Measurements from ENCODE around the gene PGF. TPM values are rescaled to one million over a fixed set of nuclear protein-coding genes. Genes with fewer than 3 reads are reported as not detected.
"Not testable (repeated sequence)": the region's sequence is repeated elsewhere in the genome, so short reads cannot be mapped to it uniquely, and the experiment has no call there.

Gene PGF
- polyA plus RNA-seq, 3 donors = 6.9 to 8.2 (median 7.0) TPM

DNA sequence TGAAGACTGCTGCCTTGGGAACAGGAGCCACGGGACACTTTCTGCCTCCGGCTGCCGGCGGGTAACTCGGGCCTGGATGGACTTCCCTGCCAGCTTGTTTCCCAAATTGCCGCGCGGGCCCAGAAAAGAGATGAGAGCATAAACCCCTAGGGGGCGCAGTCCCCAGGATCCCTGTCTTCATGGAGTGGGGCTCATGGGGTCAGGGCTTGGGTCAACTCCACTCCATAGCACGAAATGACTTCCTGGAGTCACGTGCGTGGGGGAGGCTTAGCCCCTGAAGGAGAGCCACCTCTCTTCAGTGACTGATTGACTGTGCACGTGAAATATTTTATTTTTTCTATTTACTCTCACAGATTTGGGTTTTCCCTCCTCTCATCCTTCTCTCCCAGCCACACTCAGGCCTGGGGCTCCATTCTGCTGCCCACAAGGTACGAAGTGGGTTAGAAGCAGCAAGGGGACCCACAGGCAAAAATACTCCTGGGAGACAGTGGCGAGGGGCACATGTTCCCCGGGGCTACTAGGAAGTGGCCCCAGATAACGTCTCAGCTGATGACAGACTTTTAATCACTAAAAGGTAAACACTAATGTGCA lies 10.0 kb downstream of the PGF start:
- DNase-seq (ENCODE audit: low read depth in 3 of 3, low spot score in 2 of 3) = no peak

DNA sequence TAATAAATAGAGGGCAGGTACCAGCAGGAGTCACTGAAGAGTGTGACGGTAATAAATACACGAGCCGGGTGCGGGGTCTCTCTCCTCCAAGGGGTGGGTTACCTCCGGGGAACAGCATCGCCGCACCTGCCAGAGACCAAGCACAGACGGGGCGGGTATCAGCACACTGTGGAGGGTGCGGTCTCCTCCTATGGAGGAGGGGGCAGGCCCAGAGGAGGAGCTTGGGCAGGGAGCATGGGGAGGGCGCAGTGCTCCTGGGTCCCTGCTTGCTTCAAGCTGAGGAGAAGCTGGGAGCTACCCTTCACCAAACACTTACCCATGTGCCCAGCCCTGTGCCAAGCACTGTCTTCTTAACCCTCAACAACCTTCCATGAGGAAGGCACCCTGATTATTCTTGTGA lies 12.8 kb downstream of the PGF start:
- no peak for DNase-seq (ENCODE audit: low read depth in 3 of 3, low spot score in 2 of 3)

DNA sequence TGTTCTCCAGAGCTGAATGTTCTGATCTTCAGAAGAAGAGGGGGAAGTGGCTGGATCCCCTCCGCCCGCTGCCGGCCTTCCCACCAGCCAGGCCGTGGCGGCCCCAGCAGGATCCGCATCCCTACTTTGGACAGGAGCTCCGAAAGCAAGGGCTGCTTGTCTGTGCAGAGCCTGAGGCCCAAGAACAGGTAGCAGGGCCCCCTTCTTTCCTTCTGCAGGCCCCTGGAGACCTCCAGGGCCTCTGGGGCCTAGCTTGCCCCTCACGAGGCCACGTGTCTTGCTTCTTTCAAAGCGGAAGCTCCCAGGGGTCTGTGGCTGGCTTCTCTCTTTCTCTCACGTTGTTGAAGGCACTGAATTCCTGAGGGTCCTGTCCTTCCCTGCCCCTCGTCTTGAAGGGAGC lies 13.2 kb downstream of the PGF start:
- no peak for DNase-seq (ENCODE audit: low read depth in 3 of 3, low spot score in 2 of 3)

DNA sequence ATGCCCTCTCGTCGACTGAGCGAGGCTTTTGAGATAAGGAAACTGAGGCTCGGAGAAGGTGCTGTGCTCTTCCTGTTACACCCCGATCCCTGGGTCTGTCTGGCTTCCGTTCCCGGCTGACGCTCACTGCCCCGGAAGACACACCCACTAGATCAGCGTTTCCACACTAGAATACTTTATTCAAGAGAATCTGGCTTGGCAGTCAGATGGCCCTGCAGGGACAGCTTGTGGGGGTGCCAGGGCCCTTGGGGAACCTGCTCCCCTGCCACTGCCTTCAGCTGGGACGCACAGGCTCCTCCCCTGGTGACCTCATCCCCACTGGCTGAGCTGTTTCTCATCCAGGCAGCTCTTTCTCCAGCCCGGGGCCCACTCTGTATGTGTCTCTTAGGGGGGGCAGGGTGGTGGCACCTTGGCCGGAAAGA lies 13.7 kb downstream of the PGF start:
- DNase-seq (ENCODE audit: low read depth in 3 of 3, low spot score in 2 of 3) = no peak

DNA sequence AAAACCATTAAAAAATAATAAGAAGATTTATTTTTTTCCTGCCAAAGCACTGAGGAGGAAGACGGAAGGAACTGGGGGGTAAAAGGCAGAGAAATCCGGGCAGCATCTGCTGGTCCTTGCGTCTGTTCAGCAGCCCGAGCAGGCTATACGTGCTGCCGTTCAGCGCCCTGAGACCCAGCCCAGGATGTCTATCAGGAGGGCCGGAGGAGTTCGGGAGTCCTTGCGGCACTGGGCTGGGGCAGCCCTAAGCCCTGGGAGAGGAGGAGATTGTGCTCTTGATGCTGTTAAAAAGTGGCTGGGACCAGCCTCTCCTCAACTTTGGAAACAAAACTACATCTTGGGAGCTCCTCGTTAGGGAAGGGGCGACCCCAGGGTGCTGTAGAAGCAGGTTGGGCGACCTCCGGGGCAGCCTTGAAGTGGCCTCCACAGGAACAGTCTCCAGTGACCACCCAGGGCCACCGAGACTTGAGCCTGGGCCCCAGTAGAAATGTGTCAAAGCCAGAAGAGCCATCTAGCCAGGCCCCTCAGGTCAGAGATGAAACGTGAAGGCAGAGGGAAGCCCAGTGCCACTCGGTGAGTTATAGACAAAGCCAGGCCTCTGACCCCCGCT lies 14.3 kb downstream of the PGF start:
- no peak for DNase-seq (ENCODE audit: low read depth in 3 of 3, low spot score in 2 of 3)

DNA sequence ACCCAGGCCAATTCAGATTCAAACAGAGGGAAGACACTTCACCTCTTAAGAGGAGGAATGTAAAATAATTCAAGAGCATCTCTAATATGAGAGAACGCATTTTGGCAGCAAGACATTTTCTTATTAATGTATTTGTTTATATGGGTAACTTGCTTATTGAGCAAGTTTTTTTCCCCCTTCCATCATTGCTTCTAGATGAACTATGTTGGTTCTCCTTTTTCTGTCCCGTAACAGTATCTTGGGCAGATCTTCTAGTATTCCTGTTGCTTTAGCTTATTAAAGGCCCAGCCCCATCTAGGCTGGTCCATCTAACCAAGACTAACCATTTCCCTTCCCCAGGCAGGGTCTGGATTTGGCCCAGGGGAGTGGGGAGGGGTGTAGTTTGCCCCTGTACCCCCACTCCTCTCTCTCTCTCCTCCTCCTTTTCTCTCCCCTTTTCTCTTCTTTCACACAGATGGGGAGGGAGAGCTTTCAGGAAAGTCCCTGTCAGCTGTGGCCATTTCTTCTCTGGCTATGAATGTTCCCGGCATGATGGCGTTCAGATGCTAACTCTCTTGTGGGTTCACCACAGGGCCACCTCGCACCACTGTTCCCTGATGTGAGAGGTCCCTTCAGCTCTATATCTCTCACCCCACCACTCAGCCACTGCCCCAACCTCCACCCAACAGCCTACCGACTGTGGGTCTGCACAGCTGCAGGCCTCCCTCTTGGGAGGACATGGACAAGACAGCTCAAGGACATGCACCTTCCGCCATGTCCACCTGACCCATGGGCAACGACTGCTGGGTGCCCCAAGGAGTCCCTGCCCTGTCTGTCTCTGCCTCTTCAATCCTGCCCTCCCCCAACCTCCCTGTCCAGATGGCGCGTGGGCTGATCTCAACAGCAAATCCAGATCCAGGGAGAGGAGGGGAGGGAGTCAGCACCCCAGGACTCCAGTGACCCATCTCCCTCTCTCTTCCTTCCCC lies 16.6 kb downstream of the PGF start:
- DNase-seq (ENCODE audit: low read depth in 3 of 3, low spot score in 2 of 3) = no peak

DNA sequence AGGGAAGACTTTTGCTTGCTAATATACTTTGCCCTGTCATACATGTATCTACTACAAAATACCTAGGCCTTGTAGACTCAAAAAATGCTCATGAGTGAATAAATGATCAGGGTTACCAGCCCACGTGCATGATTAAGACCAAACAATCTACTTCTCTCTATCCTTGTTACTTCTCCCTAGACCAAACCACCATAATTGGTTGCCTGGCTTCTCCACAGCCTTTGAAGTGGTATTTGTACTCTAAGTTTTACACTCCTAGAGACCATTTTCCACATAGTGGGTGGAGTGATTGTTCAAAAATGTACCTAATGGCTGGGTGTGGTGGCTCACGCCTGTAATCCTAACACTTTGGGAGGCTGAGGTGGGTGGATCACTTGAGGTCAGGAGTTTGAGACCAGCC lies 18.2 kb downstream of the PGF start:
- DNase-seq (ENCODE audit: low read depth in 3 of 3, low spot score in 2 of 3) = no peak

DNA sequence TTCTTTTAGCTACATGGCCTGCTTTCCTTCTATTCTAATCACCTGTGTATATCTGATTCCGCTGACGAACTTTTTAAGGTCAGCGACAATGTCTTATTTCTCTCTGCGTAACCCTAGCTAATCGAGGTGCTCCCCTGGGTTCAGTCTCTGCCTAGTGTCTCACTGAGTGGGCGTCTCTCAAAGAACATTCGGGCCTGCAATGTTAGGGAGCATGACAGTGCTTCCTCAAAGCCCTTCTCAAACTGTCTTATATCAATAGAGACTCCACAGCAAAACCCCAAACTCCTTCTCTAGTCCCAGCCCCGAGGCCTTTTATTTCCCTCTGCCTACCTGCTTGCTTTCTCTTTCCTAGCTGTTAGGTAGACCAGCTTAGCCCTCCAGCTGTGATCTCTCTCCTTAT lies 18.7 kb downstream of the PGF start:
- DNase-seq (ENCODE audit: low read depth in 3 of 3, low spot score in 2 of 3) = no peak

DNA sequence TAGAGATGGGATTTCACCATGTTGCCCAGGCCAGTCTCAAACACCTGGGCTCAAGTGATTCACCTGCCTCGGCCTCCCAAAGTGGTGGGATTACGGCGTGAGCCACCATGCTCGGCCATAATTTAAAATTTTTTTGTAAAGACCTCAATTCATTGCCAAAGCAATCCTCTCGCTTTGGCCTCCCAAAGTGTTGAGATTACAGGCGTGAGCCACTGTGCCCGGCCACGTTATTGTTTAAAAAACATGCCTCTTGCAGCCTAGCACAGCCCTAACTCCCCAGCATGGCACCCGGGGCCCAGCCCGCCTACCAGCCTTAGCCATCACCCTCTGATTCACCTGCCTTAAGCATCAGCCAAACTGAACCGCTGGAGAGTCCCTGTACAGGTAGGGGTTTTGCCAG lies 19.2 kb downstream of the PGF start:
- DNase-seq (ENCODE audit: low read depth in 3 of 3, low spot score in 2 of 3) = no peak

DNA sequence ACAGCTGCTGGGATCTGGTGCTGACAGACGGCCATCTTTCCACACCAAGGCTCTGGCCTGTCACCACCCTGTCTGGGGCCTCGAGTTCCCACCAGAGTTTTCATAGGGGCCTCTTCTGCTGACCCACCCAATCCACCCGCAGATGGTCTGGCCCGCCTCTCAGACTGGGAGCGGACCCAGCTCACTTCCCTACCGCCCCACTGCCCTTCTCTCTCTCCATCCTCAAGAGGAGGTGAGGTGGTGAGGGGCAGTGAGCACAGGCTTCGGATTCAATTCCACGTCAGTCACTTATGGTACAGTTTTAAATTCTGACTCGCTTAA lies 20.1 kb downstream of the PGF start:
- no peak for DNase-seq (ENCODE audit: low read depth in 3 of 3, low spot score in 2 of 3)

DNA sequence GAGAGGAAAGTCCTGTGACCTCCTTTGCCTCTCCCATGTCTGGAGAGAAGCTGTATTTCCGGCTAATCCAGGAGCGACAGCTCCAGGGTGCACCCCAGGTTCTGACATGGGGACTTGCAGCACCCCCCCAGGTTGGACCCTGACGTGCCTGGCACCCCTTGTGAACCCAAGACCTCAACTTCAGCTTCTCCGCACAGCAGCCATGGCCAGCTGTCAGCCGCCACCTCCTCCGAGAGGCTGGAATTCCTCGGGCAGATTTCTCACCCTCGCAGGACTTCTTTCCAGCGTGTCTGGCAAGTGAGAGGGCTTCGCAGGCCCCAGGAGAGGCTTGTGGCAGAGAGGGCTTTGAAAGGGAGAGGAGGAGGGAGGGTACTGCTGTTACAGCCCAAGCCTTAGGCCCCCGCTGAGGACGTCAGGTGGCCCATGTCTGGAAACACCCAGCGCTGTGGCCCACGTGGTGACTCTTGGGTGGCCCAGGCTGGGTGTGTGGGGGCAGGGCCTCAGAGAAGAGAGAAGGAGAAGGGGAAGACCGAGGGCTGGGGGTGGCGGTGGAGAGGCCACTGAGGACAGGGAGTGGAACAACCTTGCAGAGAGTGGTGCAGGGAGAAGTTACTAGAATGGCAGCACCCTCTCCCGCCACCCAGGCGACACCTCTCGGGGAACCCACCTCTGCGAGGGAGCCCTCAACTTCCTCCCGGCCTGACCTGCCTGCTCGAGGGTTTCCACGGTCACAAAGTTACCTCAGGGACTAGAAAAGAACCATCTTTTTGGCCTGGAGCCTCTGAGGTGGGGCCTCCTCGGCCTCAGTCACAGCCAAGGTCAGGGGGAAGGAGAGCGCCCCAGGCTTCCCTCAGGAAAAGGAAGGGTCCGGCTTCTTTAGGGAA lies 20.7 kb downstream of the PGF start:
- no peak for DNase-seq (ENCODE audit: low read depth in 3 of 3, low spot score in 2 of 3)

DNA sequence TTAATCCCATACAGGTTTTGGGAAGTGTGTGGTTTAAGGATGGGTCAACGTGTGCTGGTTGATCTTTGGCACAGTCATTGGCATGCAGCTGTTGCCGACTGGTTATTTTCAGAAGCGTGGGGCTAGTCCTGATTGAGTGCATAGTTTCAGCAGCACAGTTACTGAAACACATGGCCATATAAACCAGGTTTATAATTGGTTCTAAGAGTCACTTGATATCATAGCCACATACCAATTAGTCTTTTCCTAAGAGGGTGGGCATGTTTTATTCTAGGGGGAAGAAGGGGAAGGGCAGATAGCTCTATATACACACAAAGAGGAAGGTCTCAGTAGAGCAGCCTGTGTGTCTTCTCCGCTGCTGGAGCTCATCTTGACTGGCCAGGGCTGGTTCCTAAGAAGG lies 21.4 kb downstream of the PGF start:
- no peak for DNase-seq (ENCODE audit: low read depth in 3 of 3, low spot score in 2 of 3)

DNA sequence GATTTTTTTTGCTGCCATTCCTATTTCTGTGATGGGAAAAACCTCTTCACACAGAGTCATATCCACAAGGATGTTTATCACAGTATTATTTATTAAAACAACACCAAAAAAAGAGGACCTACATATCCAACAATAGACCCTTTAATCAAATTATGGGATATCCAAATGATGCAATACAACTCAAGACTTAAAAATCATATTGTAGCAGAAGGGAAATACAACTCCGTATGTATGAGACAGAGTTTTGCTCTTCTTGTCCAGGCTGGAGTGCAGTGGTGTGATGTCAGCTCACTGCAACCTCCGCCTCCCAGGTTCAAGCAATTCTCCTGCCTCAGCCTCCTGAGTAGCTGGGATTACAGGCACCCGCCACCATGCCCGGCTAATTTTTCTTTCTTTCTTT lies 22.5 kb downstream of the PGF start:
- not testable (repeated sequence) for DNase-seq (ENCODE audit: low read depth in 3 of 3, low spot score in 2 of 3)

DNA sequence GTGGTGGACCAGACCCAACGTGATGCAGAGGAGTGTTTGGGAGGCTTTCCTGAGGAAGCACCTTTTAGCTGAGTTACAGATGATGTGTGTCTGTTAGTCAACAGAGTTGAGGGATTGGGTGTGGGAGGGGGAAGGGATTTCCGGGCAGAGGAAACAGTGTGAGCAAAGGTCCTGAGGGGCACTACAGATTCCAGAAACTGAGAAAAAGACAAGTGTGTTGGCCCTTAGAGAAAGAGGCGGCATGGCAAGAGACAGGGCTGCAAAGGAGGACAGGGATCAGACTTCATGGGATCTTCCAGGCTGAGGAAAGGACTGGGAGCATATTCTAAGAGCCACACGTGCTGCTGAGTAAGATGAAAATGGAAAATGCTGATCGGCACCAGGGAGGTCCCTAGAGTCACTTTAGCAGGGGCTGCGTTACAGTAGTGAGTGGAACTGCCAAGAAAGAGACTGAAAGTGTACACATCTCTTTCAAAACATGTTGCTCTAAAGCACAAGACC lies 22.9 kb downstream of the PGF start:
- DNase-seq (ENCODE audit: low read depth in 3 of 3, low spot score in 2 of 3) = no peak

DNA sequence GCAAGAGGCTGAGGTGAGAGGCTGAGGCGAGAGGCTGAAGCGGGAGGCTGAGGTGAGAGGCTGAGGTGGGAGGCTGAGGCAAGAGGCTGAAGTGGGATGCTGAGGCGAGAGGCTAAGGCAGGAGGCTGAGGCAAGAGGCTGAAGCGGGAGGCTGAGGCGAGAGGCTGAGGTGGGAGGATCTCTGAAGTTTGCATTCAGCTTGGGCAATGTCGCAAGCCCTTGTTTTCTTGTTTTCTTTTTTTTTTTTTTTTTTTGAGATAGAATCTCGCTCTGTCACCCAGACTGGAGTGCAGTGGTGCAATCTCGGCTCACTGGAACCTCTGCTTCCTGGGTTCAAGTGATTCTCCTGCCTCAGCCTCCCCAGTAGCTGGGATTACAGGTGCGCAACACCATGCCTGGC lies 23.7 kb downstream of the PGF start:
- DNase-seq (ENCODE audit: low read depth in 3 of 3, low spot score in 2 of 3) = not testable (repeated sequence)

DNA sequence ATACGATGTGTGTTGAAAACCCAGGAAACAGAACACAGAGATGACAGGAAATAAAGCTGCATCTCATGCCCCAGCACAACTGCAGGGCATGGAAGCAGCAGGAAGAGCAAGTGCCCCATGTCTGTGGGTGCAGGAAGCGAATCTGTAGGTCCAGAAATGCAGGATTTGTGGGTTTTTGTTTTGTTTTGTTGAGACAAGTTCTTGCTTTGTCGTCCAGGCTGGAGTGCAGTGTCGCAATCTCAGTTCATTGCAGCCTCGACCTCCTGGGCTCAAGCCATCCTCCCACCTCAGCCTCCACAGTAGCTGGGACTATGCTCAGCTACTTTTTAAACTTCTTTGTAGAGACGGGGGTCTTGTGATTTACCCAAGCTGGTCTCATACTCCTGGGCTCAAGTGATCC lies 26.2 kb downstream of the PGF start:
- DNase-seq (ENCODE audit: low read depth in 3 of 3, low spot score in 2 of 3) = no peak

DNA sequence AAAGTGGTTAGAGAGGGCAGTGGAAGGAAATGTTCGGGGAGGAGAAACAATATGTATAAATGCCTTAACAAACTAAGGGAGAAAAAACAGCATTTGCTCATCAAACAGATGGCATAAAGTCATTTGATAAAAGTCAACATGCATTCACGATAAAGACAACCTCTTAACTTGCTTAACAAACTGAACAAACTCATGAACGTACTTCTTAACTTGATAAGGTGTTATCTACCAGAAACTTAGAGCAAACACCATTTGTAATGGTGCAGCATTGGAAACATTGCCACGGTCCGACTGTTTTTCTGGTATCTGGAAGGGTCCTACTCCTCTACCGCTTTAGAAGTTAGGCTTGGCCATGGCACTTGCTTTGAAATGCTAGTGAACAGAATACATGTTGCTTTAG lies 28.2 kb downstream of the PGF start:
- DNase-seq (ENCODE audit: low read depth in 3 of 3, low spot score in 2 of 3) = no peak

DNA sequence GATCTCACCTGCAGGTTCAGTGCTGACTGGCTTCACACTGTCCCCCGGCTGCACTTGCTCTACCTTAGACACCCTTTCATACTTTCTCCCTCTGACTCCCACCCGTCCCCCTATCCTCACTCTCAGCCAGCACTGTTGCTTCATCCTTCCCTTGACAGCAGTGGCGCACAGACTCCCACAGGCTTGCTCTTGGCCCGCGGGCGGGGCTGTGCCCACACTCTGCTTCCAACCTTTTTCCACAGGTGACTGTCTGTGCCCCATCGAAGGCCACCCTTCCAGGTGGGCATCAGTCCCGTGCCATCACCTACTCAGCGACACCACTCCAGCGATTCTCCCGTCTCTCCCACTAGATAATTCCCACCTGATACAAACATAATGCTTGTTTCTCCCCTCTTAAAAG lies 31.3 kb downstream of the PGF start:
- DNase-seq (ENCODE audit: low read depth in 3 of 3, low spot score in 2 of 3) = no peak

DNA sequence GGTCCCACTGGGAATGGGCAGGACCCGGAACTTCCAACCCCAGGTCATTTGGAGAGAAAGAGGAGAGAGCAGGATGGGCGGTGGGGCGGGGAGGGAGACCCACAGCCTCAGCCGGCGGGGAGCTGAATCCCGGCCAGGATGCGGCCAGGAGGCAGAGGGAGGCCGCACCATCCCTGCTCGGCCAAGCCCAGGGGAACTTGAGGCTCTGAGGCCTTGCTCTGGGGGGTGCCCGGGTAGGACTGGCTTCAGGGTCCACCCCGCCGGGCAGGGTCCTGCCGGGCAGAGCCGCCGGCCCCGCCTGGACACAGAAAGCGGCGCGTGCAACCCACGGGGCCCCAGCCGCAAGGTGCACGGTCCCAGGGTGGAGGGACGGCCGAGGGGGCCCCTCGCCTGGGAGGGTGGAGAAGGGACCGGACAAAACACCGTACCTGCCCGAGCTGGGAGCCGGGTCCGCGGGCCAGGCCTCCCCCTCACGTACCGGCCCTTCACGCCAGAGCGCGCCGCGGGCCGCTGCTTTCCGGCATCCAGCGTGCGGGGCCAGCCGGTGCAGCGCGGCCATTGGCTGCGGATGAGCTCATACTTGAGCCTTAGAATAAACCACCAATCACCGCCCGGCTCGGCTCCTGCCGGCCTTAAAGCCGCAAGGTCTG lies 32.5 kb downstream of the PGF start, which contains the start of gene RPS6KL1:
RPS6KL1 (minus strand) TSS at position 509 of the 650 bp plus-strand sequence. CDS start 1,719 bp downstream, outside the sequence.
- peak in 1 of 3 donors; percentile 72 for DNase-seq (ENCODE audit: low read depth in 3 of 3, low spot score in 2 of 3)

Measured in right renal cortex interstitium (tissue), 3 donors.